ENCODE data around the gene MYOG. TPM values are rescaled to one million over a fixed set of nuclear protein-coding genes. Genes with fewer than 3 reads are reported as not detected.

The MYOG gene
- total RNA-seq, 2 experiments from 2014 or later: not detected

GRCh38 chr1:203063287-203063686 lies 22.5 kb downstream of the MYOG start:
- Mint-ChIP-seq H3K27me3 (peaks cover under 1% of the 10 kb centered on the region), H3K36me3 (ENCODE audit: low read depth) (peaks cover 15% of the 10 kb centered on the region), H3K4me1 (ENCODE audit: low read depth) (no peaks in the 10 kb centered on the region), H3K9me3 (no peaks in the 10 kb centered on the region), H3K27ac (no peak overlapping the region), H3K4me3 (no peak overlapping the region)
- ChIA-PET POLR2A (no interaction called here), CTCF (interaction anchor here (1.1 to 2.3 kb wide), 3 partner anchors 21 to 152 kb away, joined by 3 to 8 read pairs (median 5); no protein-coding TSS in a partner anchor)
- TF ChIP-seq CTCF (IDR thresholded peaks at IDR 0.05): no peak
- DNase-seq (no peak), ATAC-seq (no peak)
- intact Hi-C loops (cut with micrococcal nuclease): no loop called here

- POLR2A ChIA-PET: no interaction called here
- H3K27me3 Mint-ChIP-seq: peaks cover 4% of the 10 kb centered on the region
- no peaks in the 10 kb centered on the region for H3K4me1 Mint-ChIP-seq (ENCODE audit: low read depth)
- TF ChIP-seq CTCF (IDR thresholded peaks at IDR 0.05): no peak
- no peak for DNase-seq
- H3K27ac Mint-ChIP-seq: no peak overlapping the region
- intact Hi-C loops (cut with micrococcal nuclease): no loop called here
- H3K9me3 Mint-ChIP-seq: no peaks in the 10 kb centered on the region
- ATAC-seq: no peak
- no peak overlapping the region for H3K4me3 Mint-ChIP-seq
- CTCF ChIA-PET: interaction anchor here (1.0 kb wide), 1 partner anchor 21 kb away, joined by 3 read pairs; no protein-coding TSS in a partner anchor
- peaks cover 14% of the 10 kb centered on the region for H3K36me3 Mint-ChIP-seq (ENCODE audit: low read depth)
Measured at GRCh38 chr1:203060115-203060514, 25.7 kb downstream of the MYOG start.

- H3K36me3 Mint-ChIP-seq (ENCODE audit: low read depth): peaks cover 14% of the 10 kb centered on the region
- H3K4me1 Mint-ChIP-seq (ENCODE audit: low read depth): no peaks in the 10 kb centered on the region
- intact Hi-C loops (cut with micrococcal nuclease): no loop called here
- peaks cover 4% of the 10 kb centered on the region for H3K27me3 Mint-ChIP-seq
- H3K27ac Mint-ChIP-seq: no peak overlapping the region
- ChIA-PET POLR2A (no interaction called here), CTCF (interaction anchor here (1.0 kb wide), 1 partner anchor 20 kb away, joined by 3 read pairs; no protein-coding TSS in a partner anchor)
- DNase-seq (no peak), ATAC-seq (no peak)
- no peak for TF ChIP-seq CTCF (IDR thresholded peaks at IDR 0.05)
- H3K9me3 Mint-ChIP-seq: no peaks in the 10 kb centered on the region
- no peak overlapping the region for H3K4me3 Mint-ChIP-seq
Measured at GRCh38 chr1:203059485-203059884, 26.3 kb downstream of the MYOG start.

- Mint-ChIP-seq H3K27me3 (peaks cover 4% of the 10 kb centered on the region), H3K4me3 (no peak overlapping the region), H3K27ac (no peak overlapping the region), H3K4me1 (ENCODE audit: low read depth) (no peaks in the 10 kb centered on the region), H3K36me3 (ENCODE audit: low read depth) (peaks cover 14% of the 10 kb centered on the region), H3K9me3 (no peaks in the 10 kb centered on the region)
- DNase-seq: no peak
- POLR2A ChIA-PET: no interaction called here
- no peak for TF ChIP-seq CTCF (IDR thresholded peaks at IDR 0.05)
- ATAC-seq: no peak
- intact Hi-C loops (cut with micrococcal nuclease): no loop called here
- CTCF ChIA-PET: no interaction called here
Measured at GRCh38 chr1:203058676-203058935, 27.2 kb downstream of the MYOG start.

- ChIA-PET CTCF (interaction anchor here (1.0 to 3.6 kb wide), 2 partner anchors 18 to 210 kb away, joined by 3 to 24 read pairs; no protein-coding TSS in a partner anchor), POLR2A (no interaction called here)
Measured at GRCh38 chr1:203057911-203058675, 27.7 kb downstream of the MYOG start.

More at GRCh38 chr1:203057911-203058675, 27.7 kb downstream of the MYOG start:
- intact Hi-C loops (cut with micrococcal nuclease): no loop called here
- Mint-ChIP-seq H3K27ac (no peak overlapping the region), H3K36me3 (ENCODE audit: low read depth) (peaks cover 14% of the 10 kb centered on the region), H3K27me3 (peaks cover 4% of the 10 kb centered on the region), H3K4me1 (ENCODE audit: low read depth) (no peaks in the 10 kb centered on the region), H3K4me3 (no peak overlapping the region), H3K9me3 (no peaks in the 10 kb centered on the region)
- TF ChIP-seq CTCF (IDR thresholded peaks at IDR 0.05): no peak
- DNase-seq (no peak), ATAC-seq (no peak)
